ENCODE measurements around the gene CYP4F11. TPM values are rescaled to one million over a fixed set of nuclear protein-coding genes. Genes with fewer than 3 reads are reported as not detected.
"Not testable (repeated sequence)": the region's sequence is repeated elsewhere in the genome, so short reads cannot be mapped to it uniquely, and the experiment has no call there.

The CYP4F11 gene
- total RNA-seq, 1 donor from 2014 or later = not detected

- no peak for TF ChIP-seq CTCF (conservative IDR thresholded peaks at IDR 0.05; ENCODE audit: low read depth, low read length)
- no peak overlapping the region for H3K4me3 ChIP-seq (ENCODE audit: low read depth, low read length)
- DNase-seq (ENCODE audit: low read depth) = no peak
Observed at GRCh38 chr19:15885919-15886318, 48.4 kb downstream of the CYP4F11 start.

GRCh38 chr19:15885167-15885566, 49.2 kb downstream of the CYP4F11 start:
- TF ChIP-seq CTCF (conservative IDR thresholded peaks at IDR 0.05; ENCODE audit: low read depth, low read length) = no peak
- DNase-seq (ENCODE audit: low read depth) = no peak
- H3K4me3 ChIP-seq (ENCODE audit: low read depth, low read length) = no peak overlapping the region

- not testable (repeated sequence) for DNase-seq (ENCODE audit: low read depth); H3K4me3 ChIP-seq (ENCODE audit: low read depth, low read length)
Observed at GRCh38 chr19:15883329-15883728, 51.0 kb downstream of the CYP4F11 start.

GRCh38 chr19:15874821-15875474, 59.4 kb downstream of the CYP4F11 start:
- H3K4me3 ChIP-seq (ENCODE audit: low read depth, low read length) = no peak overlapping the region
- DNase-seq (ENCODE audit: low read depth) = no peak
- no peak for TF ChIP-seq CTCF (conservative IDR thresholded peaks at IDR 0.05; ENCODE audit: low read depth, low read length)

GRCh38 chr19:15873771-15874170, 60.6 kb downstream of the CYP4F11 start:
- H3K4me3 ChIP-seq (ENCODE audit: low read depth, low read length); DNase-seq (ENCODE audit: low read depth): not testable (repeated sequence)

GRCh38 chr19:15871570-15871969, 62.8 kb downstream of the CYP4F11 start:
- no peak for TF ChIP-seq CTCF (conservative IDR thresholded peaks at IDR 0.05; ENCODE audit: low read depth, low read length)
- no peak for DNase-seq (ENCODE audit: low read depth)
- H3K4me3 ChIP-seq (ENCODE audit: low read depth, low read length) = peak overlapping the region; percentile 34

- no peak overlapping the region for H3K4me3 ChIP-seq (ENCODE audit: low read depth, low read length)
- no peak for TF ChIP-seq CTCF (conservative IDR thresholded peaks at IDR 0.05; ENCODE audit: low read depth, low read length)
- DNase-seq (ENCODE audit: low read depth) = no peak
Observed at GRCh38 chr19:15869873-15870272, 64.5 kb downstream of the CYP4F11 start.

GRCh38 chr19:15869109-15869555, 65.2 kb downstream of the CYP4F11 start:
- DNase-seq (ENCODE audit: low read depth) = peak; percentile 26
- H3K4me3 ChIP-seq (ENCODE audit: low read depth, low read length) = no peak overlapping the region
- TF ChIP-seq CTCF (conservative IDR thresholded peaks at IDR 0.05; ENCODE audit: low read depth, low read length) = peak; percentile 75

All from epithelial cell of proximal tubule (primary cell).